GM12892 (cell line): ENCODE data around the gene SNAPC5.

Experiments used
- DNase-seq: peaks from one replicate; pipeline ENCODE4 v3.0.0; 2011; ENCODE audit not compliant: insufficient read length
- FAIRE-seq: peaks from 2 replicates; lab custom pipeline; 2011; peaks lifted over from hg19 to GRCh38; lab: Jason Lieb, UNC
- POLR2A ChIP-seq: IDR thresholded peaks from 2 replicates; pipeline ENCODE4 v1.6.1; 2011; ENCODE audit warnings: low read depth, low read length, control low read depth
- POLR2AphosphoS5 ChIP-seq: IDR thresholded peaks from 2 replicates; pipeline ENCODE4 v1.6.1; 2011; ENCODE audit warnings: low read depth, low read length, control low read depth
- TAF1 ChIP-seq: IDR thresholded peaks from 2 replicates; pipeline ENCODE4 v1.6.1; 2011; ENCODE audit warnings: low read depth, mild to moderate bottlenecking, control low read depth, low read length, borderline replicate concordance

The SNAPC5 gene

GRCh38 chr15:66459818-66460615 is 37.5 kb downstream of the SNAPC5 start:
- no peak for TF ChIP-seq TAF1
- no peak for TF ChIP-seq POLR2A
- TF ChIP-seq POLR2AphosphoS5, result no peak
- FAIRE-seq (no peak), DNase-seq (no peak)

GRCh38 chr15:66456211-66456610 is 41.4 kb downstream of the SNAPC5 start:
- DNase-seq (no peak), FAIRE-seq (no peak)
- no peak for TF ChIP-seq POLR2A
- no peak for TF ChIP-seq TAF1
- TF ChIP-seq POLR2AphosphoS5, result no peak

DNA sequence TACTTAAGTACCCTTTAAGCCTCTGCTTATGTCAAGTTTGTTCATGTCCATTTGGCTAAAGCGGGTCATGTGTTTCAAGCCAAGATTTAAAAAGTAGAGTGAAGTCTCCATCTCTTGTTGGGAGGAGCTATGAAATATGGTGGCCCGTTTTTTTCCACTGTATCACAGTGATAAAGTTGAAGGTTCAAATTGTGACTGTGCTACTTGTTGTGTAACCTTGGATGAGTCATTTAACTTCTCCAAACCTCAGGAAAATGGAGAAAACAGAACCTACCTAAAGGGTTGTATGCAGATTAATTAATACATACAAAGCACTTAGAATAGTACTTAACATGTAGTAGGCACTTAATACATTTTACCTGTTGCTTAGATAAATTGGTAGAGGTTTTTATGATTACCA is 43.4 kb downstream of the SNAPC5 start:
- TF ChIP-seq POLR2AphosphoS5 (no peak), POLR2A (no peak), TAF1 (no peak)
- no peak for DNase-seq
- no peak for FAIRE-seq

DNA sequence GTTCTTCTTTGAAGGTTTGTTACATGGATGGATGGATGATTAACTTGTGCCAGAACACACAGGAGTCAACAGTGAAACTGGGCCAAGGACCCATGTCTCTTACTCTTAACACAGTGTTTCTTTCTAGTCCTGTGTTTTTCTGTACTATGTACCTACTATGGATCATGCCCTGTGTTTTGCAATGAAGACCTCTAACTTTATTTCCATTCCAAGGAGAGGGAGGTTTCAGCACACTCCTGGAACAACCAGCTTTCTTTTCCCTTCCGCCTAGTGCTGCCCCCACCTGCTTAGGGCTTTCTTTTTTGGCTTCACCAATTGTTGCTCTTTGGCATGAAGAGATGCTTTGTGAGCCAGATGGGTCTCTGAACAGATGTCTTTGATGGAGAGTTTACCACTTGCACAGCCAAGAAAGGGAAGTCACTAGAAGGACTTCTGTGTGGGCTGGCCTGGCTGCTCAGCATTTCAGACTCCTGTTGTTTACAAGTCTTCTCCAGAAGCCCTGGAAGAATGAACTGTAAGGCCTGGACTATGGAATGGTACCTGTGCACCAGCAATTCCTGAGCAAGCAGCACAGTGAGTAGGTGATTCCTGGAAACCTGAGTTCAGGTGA is 44.5 kb downstream of the SNAPC5 start:
- FAIRE-seq, result no peak
- TF ChIP-seq POLR2AphosphoS5, result no peak
- TF ChIP-seq TAF1, result no peak
- no peak for TF ChIP-seq POLR2A
- DNase-seq, result no peak

- FAIRE-seq, result no peak
- TF ChIP-seq POLR2A (no peak), TAF1 (no peak)
- DNase-seq, result no peak
These were observed 45.1 kb downstream of the SNAPC5 start for GRCh38 chr15:66452420-66452819.
